Tibial nerve (tissue), 4 donors: ENCODE data around the gene BRIP1. TPM values are rescaled to one million over a fixed set of nuclear protein-coding genes. Genes with fewer than 3 reads are reported as not detected.

Experiments used
- DNase-seq, 2 donors: peaks; one replicate each; pipeline ENCODE4 v3.0.0-alpha.2; 2019; ENCODE audit warnings: low spot score in 2 of 2
- H3K27ac ChIP-seq, 4 donors: fragments of 200-600 bp; sonication (generic) in 3 of 4; one replicate each; pipeline ENCODE4 v1.5.1; 2017 to 2019; ENCODE audit warnings: mild to moderate bottlenecking in 1 of 4
- H3K27me3 ChIP-seq, 2 donors: fragments of 200-600 bp; sonication (generic) in 1 of 2; one replicate each; pipeline versions ENCODE4 v1.5.1 to v1.6.0; 2017 to 2019
- H3K36me3 ChIP-seq, 3 donors: fragments of 200-600 bp; sonication (generic); one replicate each; pipeline ENCODE4 v1.5.1; 2018 to 2019
- H3K4me1 ChIP-seq, 4 donors: fragments of 200-600 bp; sonication (generic) in 3 of 4; one replicate each; pipeline ENCODE4 v1.5.1; 2017 to 2019
- H3K4me3 ChIP-seq, 4 donors: fragments of 200-600 bp; sonication (generic) in 3 of 4; one replicate each; pipeline ENCODE4 v1.5.1; 2017 to 2019; ENCODE audit warnings: mild to moderate bottlenecking in 1 of 4, moderate library complexity in 1 of 4
- H3K9me3 ChIP-seq, 4 donors: fragments of 200-600 bp; sonication (generic) in 3 of 4; one replicate each; pipeline ENCODE4 v1.5.1; 2017 to 2019
- CTCF ChIP-seq, 5 experiments: fragments of 200-600 bp in 3 of 5; fragments of 450-650 bp in 2 of 5; sonication (generic) in 3 of 5; IDR thresholded peaks; one replicate each; pipeline ENCODE4 v1.5.1; 2016 to 2019; ENCODE audit warnings: antibody characterized with exemption in 5 of 5, mild to moderate bottlenecking in 3 of 5, moderate library complexity in 2 of 5
- EP300 ChIP-seq, 2 donors: sonication (generic); formaldehyde crosslinking; IDR thresholded peaks; one replicate each; pipeline ENCODE4 v1.6.1; 2017; ENCODE audit warnings: antibody characterized with exemption in 2 of 2, mild to moderate bottlenecking in 1 of 2
- POLR2A ChIP-seq, 2 donors: fragments of 450-650 bp; IDR thresholded peaks; one replicate each; pipeline ENCODE4 v1.6.1; 2017; ENCODE audit warnings: antibody characterized with exemption in 2 of 2, mild to moderate bottlenecking in 2 of 2, moderate library complexity in 2 of 2
- WGBS, 2 donors: methylation state at CpG; one replicate each; pipeline ENCODE4 v1.1.5; 2018; 5-methylcytosine and 5-hydroxymethylcytosine counted together
- total RNA-seq, 4 donors: library from RNA; depleted of rRNA; stranded (reverse); fragments of >200 nt; gene quantifications; one replicate each; pipeline ENCODE4 v1.1.0, GENCODE V29; 2016

The BRIP1 gene
- total RNA-seq, 4 donors from 2014 or later: 0.42 to 3.9 (median 0.89) TPM

- H3K4me3 ChIP-seq: no peak overlapping the region
- H3K36me3 ChIP-seq: no peaks in the 10 kb centered on the region
- H3K27ac ChIP-seq: no peak overlapping the region
- 94 to 95% methylated on average over 3 of the region's 3 CpGs for WGBS, 2 donors
- no peaks in the 10 kb centered on the region for H3K4me1 ChIP-seq
- no peaks in the 10 kb centered on the region for H3K27me3 ChIP-seq
- no peak for DNase-seq
- peaks cover 0 to 5% (median 0%) of the 10 kb centered on the region in 4 donors for H3K9me3 ChIP-seq
- no peak for TF ChIP-seq POLR2A (IDR thresholded peaks at IDR 0.05)
- TF ChIP-seq CTCF (IDR thresholded peaks at IDR 0.05): no peak
- TF ChIP-seq EP300 (IDR thresholded peaks at IDR 0.05): no peak
Observed at GRCh38 chr17:61749823-61750404, 113.4 kb downstream of the BRIP1 start.

GRCh38 chr17:61746248-61746985 is 116.9 kb downstream of the BRIP1 start:
- no peak for DNase-seq

GRCh38 chr17:61744804-61745203 is 118.5 kb downstream of the BRIP1 start:
- Histone ChIP-seq H3K36me3 (no peaks in the 10 kb centered on the region), H3K4me1 (no peaks in the 10 kb centered on the region), H3K27ac (no peak overlapping the region), H3K9me3 (peaks cover 0 to 17% (median 4%) of the 10 kb centered on the region in 4 donors), H3K4me3 (no peak overlapping the region), H3K27me3 (no peaks in the 10 kb centered on the region)
- DNase-seq: no peak
- TF ChIP-seq EP300 (IDR thresholded peaks at IDR 0.05): no peak
- no peak for TF ChIP-seq POLR2A (IDR thresholded peaks at IDR 0.05)
- no peak for TF ChIP-seq CTCF (IDR thresholded peaks at IDR 0.05)

More at GRCh38 chr17:61746248-61746985, 116.9 kb downstream of the BRIP1 start:
- no peak for TF ChIP-seq EP300 (IDR thresholded peaks at IDR 0.05)
- no peak for TF ChIP-seq CTCF (IDR thresholded peaks at IDR 0.05)
- TF ChIP-seq POLR2A (IDR thresholded peaks at IDR 0.05): no peak
- Histone ChIP-seq H3K4me3 (no peak overlapping the region), H3K4me1 (no peaks in the 10 kb centered on the region), H3K9me3 (peaks cover 0 to 14% (median 3%) of the 10 kb centered on the region in 4 donors), H3K27ac (no peak overlapping the region), H3K27me3 (no peaks in the 10 kb centered on the region), H3K36me3 (no peaks in the 10 kb centered on the region)
- WGBS, 2 donors: 77 to 98% methylated on average over 3 of the region's 3 CpGs

GRCh38 chr17:61744252-61744651 is 119.1 kb downstream of the BRIP1 start:
- H3K9me3 ChIP-seq: peaks cover 0 to 16% (median 4%) of the 10 kb centered on the region in 4 donors
- DNase-seq: no peak
- no peaks in the 10 kb centered on the region for H3K36me3 ChIP-seq
- H3K4me3 ChIP-seq: no peak overlapping the region
- no peak overlapping the region for H3K27ac ChIP-seq
- TF ChIP-seq POLR2A (IDR thresholded peaks at IDR 0.05) (no peak), EP300 (IDR thresholded peaks at IDR 0.05) (no peak), CTCF (IDR thresholded peaks at IDR 0.05) (no peak)
- H3K4me1 ChIP-seq: no peaks in the 10 kb centered on the region
- 95 to 96% methylated on average over 3 of the region's 3 CpGs for WGBS, 2 donors
- H3K27me3 ChIP-seq: no peaks in the 10 kb centered on the region

- 97 to 98% methylated on average over 6 of the region's 6 CpGs for WGBS, 2 donors
- H3K4me3 ChIP-seq: no peak overlapping the region
Observed at GRCh38 chr17:61743766-61744165, 119.6 kb downstream of the BRIP1 start.

More at GRCh38 chr17:61743766-61744165, 119.6 kb downstream of the BRIP1 start:
- no peak for DNase-seq
- no peaks in the 10 kb centered on the region for H3K27me3 ChIP-seq
- H3K4me1 ChIP-seq: no peaks in the 10 kb centered on the region
- H3K36me3 ChIP-seq: no peaks in the 10 kb centered on the region
- no peak overlapping the region for H3K27ac ChIP-seq
- peaks cover 0 to 16% (median 4%) of the 10 kb centered on the region in 4 donors for H3K9me3 ChIP-seq
- TF ChIP-seq CTCF (IDR thresholded peaks at IDR 0.05) (no peak), POLR2A (IDR thresholded peaks at IDR 0.05) (no peak), EP300 (IDR thresholded peaks at IDR 0.05) (no peak)
